Activated naive CD8-positive, alpha-beta T cell treated with anti-CD3 and anti-CD28 coated beads, Interleukin-2, amount 50 U/mL, for 24 hours (primary cell): ENCODE results near the gene MSN.
"Not testable (repeated sequence)": the region's sequence is repeated elsewhere in the genome, so short reads cannot be mapped to it uniquely, and the experiment has no call there.

Source experiments
- ATAC-seq: fragments of 150-1000 bp; cut with Tn5 transposase; one replicate; pipeline ENCODE4 v1.10.0; 2021
- DNase-seq: peaks from one replicate; pipeline ENCODE4 v3.0.0; 2021
- H3K27ac Mint-ChIP-seq: one replicate; pipeline ENCODE4 v1.8.0; 2021; ENCODE audit warnings: mild to moderate bottlenecking, mixed read lengths
- H3K27me3 Mint-ChIP-seq: one replicate; pipeline ENCODE4 v1.8.0; 2021; ENCODE audit warnings: mixed read lengths
- H3K36me3 Mint-ChIP-seq: one replicate; pipeline ENCODE4 v1.8.0; 2021; ENCODE audit warnings: low read depth, mixed read lengths
- H3K4me1 Mint-ChIP-seq: one replicate; pipeline ENCODE4 v1.8.0; 2021; ENCODE audit warnings: mixed read lengths
- H3K4me3 Mint-ChIP-seq: one replicate; pipeline ENCODE4 v1.8.0; 2021; ENCODE audit warnings: mild to moderate bottlenecking, moderate library complexity, mixed read lengths
- H3K9me3 Mint-ChIP-seq: one replicate; pipeline ENCODE4 v1.8.0; 2021; ENCODE audit warnings: mixed read lengths

MSN gene

DNA sequence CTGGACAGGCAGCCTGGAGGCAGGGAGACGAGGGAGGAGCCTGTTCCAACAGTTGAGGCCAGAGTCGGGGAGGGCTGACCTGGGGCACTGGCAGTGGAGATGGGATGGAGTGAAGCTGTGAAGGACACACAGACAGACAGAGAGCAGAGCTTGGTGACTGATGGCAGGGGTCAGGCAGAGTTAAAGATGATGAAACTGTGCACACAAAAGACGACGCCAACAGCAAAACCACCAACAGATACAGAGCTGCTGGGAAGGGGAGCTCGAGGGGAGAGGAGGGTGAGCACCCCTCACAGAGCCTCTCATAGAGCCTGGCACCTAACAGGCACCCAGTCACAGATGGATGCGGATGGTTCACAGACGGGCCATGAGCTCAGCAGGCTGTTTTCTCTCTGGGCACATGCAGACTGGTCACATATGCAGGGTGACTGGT, 10.4 kb upstream of the MSN start:
- H3K9me3 Mint-ChIP-seq, H3K27me3 Mint-ChIP-seq, H3K36me3 Mint-ChIP-seq, DNase-seq: not testable (repeated sequence)
- H3K4me3 Mint-ChIP-seq: peak overlapping the region; percentile 76
- peaks cover 40% of the 10 kb centered on the region for H3K4me1 Mint-ChIP-seq
- peak overlapping the region; percentile 95 for H3K27ac Mint-ChIP-seq
- peak; percentile 30 for ATAC-seq

DNA sequence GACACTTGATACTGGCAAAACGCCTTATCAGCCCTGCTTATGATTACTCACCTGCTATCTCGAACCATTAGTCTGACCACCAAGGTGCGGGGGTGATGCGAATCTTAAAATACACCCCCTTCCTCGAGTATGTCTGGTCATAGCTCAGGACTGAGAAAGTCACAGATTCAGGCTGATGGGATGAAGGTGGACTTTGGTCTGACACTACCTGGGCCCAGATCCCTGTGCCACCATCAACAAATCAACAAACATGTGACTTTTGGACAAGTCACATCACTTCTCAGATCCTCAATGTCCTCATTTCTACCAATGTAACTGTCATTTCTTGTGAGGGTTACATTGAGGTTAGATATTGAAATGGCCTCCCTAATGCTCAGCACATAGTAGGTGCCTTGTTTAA, 9.8 kb upstream of the MSN start:
- Mint-ChIP-seq H3K4me1 (peaks cover 41% of the 10 kb centered on the region), H3K27me3 (no peaks in the 10 kb centered on the region), H3K4me3 (no peak overlapping the region)

DNA sequence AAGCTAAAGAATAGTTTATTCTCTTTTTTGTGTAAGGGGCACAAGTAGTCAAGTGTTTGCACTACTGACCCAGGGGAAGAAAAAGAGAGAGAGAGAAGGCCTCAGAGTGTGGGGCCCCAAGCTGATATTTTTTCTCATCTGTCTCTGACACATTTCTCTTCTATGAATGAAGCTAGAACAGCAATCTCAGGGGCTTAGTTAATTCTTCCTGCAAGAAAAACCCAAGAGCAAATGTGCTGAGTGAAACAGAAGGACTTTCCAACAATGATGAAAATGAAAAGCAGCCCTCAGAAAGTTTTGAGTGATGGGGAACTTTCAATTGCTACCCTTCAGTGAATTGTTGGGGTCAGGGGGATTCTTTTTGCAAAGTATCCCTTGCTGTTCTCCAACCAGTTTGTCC, 9.2 kb upstream of the MSN start:
- Mint-ChIP-seq H3K9me3 (peaks cover 5% of the 10 kb centered on the region), H3K4me3 (no peak overlapping the region), H3K4me1 (peaks cover 45% of the 10 kb centered on the region), H3K27me3 (no peaks in the 10 kb centered on the region), H3K36me3 (no peaks in the 10 kb centered on the region), H3K27ac (peak overlapping the region; percentile 39)
- DNase-seq (no peak), ATAC-seq (no peak)

More for the DNA sequence above, 9.8 kb upstream of the MSN start:
- H3K36me3 Mint-ChIP-seq: no peaks in the 10 kb centered on the region
- H3K27ac Mint-ChIP-seq: peak overlapping the region; percentile 72
- H3K9me3 Mint-ChIP-seq: peaks cover 5% of the 10 kb centered on the region
- no peak for ATAC-seq
- DNase-seq: no peak

DNA sequence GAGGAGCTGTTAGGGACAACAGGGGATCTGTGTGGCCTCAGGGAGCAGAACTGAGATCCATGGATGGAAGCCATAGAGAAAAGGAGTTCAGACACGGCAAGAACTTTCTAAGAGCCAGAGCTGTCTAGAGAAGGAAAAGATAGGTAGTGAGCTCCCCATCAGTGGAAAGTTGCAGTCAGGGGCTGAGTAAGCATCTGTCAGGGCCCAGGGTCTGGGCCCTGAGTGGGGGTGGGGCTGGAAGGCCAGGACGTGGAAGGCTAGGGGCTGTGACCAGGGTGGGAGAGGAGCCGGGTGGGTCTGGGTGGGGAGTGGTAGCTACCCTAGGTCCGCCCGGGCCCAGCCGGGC, 324 bp upstream of the MSN start:
- Mint-ChIP-seq H3K4me1 (peaks cover 34% of the 10 kb centered on the region), H3K36me3 (peaks cover 34% of the 10 kb centered on the region), H3K9me3 (peaks cover 1% of the 10 kb centered on the region), H3K27ac (peak overlapping the region; percentile 91), H3K27me3 (no peaks in the 10 kb centered on the region), H3K4me3 (peak overlapping the region; percentile 78)
- ATAC-seq (peak; percentile 56), DNase-seq (no peak)

DNA sequence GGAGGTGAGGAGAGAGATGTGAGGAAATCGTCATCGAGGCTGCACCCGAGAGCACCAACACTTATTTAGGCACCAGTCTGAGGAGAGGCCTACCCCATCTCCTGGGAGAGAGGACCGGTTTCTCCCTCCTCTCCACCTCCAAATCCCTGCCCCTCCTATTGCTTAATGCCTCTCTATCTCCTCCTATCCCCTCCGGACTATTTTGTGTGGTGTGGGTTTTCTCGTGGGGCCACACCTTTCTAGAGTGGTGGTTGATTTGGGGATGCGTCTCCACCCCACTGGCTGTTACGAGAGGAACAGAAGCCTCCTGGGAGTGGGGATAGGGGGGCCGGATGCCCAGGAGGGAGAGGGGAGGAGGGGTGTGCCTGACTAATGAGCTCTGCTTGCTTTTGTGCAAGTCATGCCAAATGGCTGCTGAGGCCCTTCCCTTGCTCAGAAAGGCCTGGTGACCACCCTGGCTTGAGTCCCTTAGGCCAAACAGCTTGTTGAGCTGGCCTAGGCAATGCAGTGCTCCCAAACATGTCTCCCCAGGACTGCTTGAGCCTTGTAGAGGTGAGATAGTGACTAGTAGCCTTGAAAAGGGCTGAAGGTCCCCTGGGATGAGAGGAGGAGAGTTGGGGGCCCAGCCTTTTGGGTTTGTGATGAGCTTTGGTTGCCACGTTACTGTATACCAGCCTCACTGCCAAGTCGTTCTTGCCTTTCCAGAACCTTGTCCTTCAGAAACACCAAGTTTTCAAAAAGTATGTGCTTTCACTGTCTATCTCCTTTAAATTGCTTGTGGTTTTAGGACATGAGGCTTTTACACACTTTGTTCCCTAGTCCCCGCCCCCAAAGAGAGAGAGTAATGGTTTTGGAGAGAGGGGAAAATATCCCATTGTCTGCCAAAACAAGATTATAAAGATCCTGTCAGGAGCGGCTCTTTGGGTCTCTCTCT, 1.2 kb downstream of the MSN start:
- Mint-ChIP-seq H3K27me3 (no peaks in the 10 kb centered on the region), H3K36me3 (peaks cover 45% of the 10 kb centered on the region), H3K4me1 (peaks cover 38% of the 10 kb centered on the region), H3K9me3 (no peaks in the 10 kb centered on the region), H3K27ac (peak overlapping the region; percentile 99), H3K4me3 (peak overlapping the region; percentile 89)
- DNase-seq (peak; percentile 44), ATAC-seq (peak; percentile 29)

DNA sequence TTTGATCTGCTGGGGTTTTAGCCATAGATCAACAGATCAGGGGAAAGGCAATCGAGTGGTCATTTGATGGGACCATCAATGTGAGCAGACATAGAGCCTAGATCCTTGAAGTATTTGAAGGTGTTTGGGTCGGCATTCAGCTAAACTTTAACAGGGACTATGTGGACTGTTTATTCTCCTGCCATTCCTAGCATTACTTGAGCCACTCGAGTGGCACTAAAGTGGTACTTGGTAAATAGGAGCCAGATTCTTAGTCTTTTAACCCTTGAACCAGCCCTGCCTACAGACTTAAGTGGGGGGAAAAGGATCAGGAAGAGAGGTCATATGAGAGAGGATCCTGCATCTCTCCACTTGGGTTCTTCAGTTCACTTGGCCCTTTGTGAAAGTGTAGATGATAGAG, 3.8 kb downstream of the MSN start:
- Mint-ChIP-seq H3K4me3 (peak overlapping the region; percentile 89), H3K9me3 (no peaks in the 10 kb centered on the region), H3K4me1 (peaks cover 47% of the 10 kb centered on the region), H3K27ac (peak overlapping the region; percentile 99), H3K27me3 (no peaks in the 10 kb centered on the region), H3K36me3 (peaks cover 65% of the 10 kb centered on the region)
- ATAC-seq: no peak
- no peak for DNase-seq

DNA sequence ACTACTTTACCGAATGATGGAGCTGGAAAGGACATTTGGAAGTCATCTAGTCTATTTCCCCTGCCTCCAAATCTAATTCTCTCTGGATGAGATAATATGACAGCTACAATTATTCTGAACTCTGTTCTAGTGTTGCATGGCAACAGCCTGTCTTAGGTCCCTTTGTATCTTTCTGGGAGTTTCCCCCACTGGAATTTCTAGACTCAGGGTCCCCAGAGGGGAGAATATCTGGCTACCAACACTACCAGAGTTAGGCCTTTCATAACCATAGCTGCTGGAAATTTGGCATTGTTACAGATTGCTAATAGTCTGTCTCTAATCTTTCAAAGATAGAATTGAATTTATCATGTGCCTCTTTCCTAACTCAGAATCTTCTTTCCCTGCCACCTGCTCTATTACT, 4.5 kb downstream of the MSN start:
- Mint-ChIP-seq H3K27ac (peak overlapping the region; percentile 99), H3K9me3 (no peaks in the 10 kb centered on the region), H3K4me1 (peaks cover 49% of the 10 kb centered on the region), H3K4me3 (peak overlapping the region; percentile 89), H3K27me3 (no peaks in the 10 kb centered on the region), H3K36me3 (peaks cover 71% of the 10 kb centered on the region)
- ATAC-seq: no peak
- no peak for DNase-seq

DNA sequence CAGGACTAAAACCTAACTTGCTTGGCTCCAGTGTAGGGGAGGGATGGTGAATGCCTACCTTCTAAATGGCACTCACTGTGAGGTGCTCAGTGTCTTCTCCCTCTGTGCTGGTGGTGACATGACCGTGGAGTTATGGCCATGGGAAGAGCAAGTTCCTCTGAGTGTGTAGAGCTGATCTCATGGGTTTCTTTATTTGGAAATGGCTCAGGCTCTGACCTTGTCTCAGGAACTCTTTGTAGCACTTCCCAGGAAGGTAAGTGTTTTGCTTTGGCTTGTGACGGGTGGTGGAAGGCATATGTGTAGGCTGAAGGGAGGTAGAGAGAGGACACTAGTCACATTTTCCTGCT, 6.4 kb downstream of the MSN start:
- DNase-seq (no peak), ATAC-seq (peak; percentile 39)
- Mint-ChIP-seq H3K4me1 (peaks cover 63% of the 10 kb centered on the region), H3K4me3 (peak overlapping the region; percentile 89), H3K36me3 (peaks cover 77% of the 10 kb centered on the region), H3K27me3 (no peaks in the 10 kb centered on the region), H3K9me3 (no peaks in the 10 kb centered on the region), H3K27ac (peak overlapping the region; percentile 99)

DNA sequence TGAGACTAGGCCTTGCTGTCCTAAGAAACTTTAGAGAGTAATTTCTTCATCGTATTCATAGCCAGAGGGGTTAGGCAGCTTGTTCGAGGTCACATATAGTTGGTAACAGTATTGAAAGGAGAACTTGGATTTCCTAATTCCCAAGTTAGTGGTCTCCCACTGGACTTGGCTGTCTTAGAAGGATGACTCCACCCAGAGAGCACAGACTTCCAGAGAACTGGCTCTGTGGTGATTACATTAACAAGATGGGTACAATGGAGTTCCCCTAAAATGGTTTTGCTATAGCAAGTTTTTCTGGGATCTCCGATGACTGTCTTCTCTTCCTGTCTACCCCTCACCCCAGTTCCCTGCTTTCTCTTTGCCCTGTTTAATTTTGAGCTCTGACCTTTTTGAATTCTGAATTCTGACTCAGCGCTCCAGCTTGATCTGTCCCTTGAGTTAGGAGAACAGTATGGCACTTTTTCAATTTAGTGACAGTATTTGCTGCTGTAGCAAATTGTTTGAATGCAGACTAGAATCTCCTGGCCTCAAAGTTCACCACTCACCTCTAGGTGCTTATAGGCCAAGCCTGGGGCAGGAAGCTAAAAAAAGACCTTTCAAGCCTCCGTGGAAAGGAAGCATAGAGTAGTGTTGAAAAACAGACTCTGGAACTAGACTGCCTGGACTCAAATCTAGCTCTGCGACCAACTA, 6.9 kb downstream of the MSN start:
- H3K27me3 Mint-ChIP-seq: no peaks in the 10 kb centered on the region
- H3K4me1 Mint-ChIP-seq: peaks cover 68% of the 10 kb centered on the region
- no peaks in the 10 kb centered on the region for H3K9me3 Mint-ChIP-seq
- peak; percentile 35 for ATAC-seq
- H3K36me3 Mint-ChIP-seq: peaks cover 77% of the 10 kb centered on the region
- no peak for DNase-seq
- peak overlapping the region; percentile 89 for H3K4me3 Mint-ChIP-seq
- peak overlapping the region; percentile 99 for H3K27ac Mint-ChIP-seq

DNA sequence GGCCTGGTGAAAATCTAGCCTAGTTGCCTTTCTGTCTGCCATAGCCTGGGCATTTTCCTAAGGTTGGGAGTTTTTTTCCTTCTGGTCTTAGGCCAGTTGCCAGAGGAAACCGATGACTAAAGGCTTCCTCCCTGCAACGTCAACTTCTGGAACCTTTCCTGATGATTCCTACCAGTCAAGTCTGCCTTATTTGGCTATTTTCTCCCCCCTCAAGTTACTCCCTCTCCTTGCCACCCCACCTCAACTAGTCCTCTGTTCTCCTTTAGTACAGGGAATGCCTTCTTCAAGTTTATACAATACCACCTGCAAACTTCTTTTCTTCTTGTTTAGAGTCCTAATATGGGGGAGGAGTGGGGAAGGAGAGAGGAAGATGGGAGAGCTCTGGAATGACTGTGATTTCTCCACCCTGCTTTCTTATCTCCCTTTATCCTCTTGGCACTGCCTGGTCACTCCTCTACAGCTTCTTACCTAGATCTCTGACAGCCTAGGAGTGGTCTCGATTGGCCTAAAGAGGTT, 10.6 kb downstream of the MSN start:
- Mint-ChIP-seq H3K27me3 (no peaks in the 10 kb centered on the region), H3K27ac (peak overlapping the region; percentile 77), H3K4me1 (peaks cover 87% of the 10 kb centered on the region), H3K4me3 (peak overlapping the region; percentile 50), H3K36me3 (peaks cover 64% of the 10 kb centered on the region), H3K9me3 (no peaks in the 10 kb centered on the region)
- ATAC-seq (no peak), DNase-seq (no peak)

DNA sequence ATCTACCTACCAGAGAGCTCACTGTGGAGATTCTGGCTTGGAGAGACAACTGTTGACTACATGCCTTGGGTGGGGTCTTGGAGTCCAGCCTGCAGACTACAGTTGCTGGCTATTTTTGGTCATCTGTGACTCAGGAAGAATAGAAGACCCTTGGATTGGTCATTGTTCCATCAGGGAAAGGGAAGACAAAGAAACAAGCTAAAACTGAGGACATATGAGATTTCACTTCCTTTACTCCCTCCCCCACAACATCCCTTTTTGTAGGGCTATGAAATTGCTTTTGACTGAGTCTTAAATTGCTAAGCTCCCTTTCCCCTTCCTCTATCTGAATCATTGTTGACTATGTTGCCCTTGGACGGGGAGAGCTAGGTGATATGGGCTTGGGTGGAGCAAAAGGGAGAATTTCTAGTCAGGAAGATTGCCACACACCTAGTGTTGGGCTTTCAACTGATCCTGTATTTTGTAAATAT, 11.7 kb downstream of the MSN start:
- DNase-seq (no peak), ATAC-seq (no peak)
- H3K36me3 Mint-ChIP-seq: peaks cover 60% of the 10 kb centered on the region
- no peaks in the 10 kb centered on the region for H3K27me3 Mint-ChIP-seq
- peak overlapping the region; percentile 77 for H3K27ac Mint-ChIP-seq
- H3K4me3 Mint-ChIP-seq: no peak overlapping the region
- no peaks in the 10 kb centered on the region for H3K9me3 Mint-ChIP-seq
- H3K4me1 Mint-ChIP-seq: peaks cover 88% of the 10 kb centered on the region

DNA sequence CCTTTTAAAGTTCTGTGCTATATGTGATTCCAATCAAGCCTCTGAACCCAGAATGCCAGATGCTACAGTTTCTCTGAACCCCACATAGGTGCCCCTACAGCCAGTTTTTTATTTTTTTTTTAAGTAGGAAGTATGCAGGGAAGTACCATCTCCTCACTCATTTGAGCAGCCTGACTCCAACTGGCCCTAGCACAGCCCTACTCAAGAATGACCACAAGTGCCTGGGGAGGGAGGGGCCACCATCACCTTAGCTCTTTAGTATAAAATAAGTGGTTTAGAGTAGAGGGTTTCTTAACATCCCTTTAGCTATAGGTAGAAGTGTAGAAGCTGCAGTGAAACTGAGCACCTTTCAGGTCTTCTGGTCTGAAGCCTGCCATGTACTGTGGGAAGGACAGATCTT, 14.4 kb downstream of the MSN start:
- H3K27me3 Mint-ChIP-seq: no peaks in the 10 kb centered on the region
- H3K4me1 Mint-ChIP-seq: peaks cover 91% of the 10 kb centered on the region
- no peak for DNase-seq
- no peaks in the 10 kb centered on the region for H3K9me3 Mint-ChIP-seq
- H3K4me3 Mint-ChIP-seq: no peak overlapping the region
- H3K27ac Mint-ChIP-seq: peak overlapping the region; percentile 82
- no peak for ATAC-seq
- peaks cover 52% of the 10 kb centered on the region for H3K36me3 Mint-ChIP-seq

DNA sequence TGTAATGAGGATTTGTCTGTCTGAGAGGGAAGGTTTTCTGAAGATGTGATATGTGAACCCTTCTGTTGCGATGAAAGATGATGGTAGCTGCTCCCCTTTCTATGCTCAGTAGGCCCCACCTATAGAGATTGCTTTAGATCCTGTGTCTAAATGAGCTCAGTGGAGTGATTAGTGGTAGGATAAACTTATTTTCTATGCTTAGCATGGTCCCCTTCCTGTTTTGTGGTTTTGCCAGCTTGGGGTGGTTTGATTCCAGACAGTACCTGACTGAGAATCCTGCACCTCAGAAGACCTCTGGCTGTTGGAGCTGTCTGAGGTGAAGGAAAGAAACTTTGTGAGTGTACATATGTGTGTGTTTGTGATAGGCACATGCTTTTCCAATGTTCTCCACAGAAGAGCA, 17.7 kb downstream of the MSN start:
- Mint-ChIP-seq H3K27ac (peak overlapping the region; percentile 99), H3K36me3 (peaks cover 48% of the 10 kb centered on the region), H3K9me3 (no peaks in the 10 kb centered on the region), H3K27me3 (no peaks in the 10 kb centered on the region), H3K4me3 (peak overlapping the region; percentile 29), H3K4me1 (peaks cover 94% of the 10 kb centered on the region)
- no peak for DNase-seq
- ATAC-seq: no peak

DNA sequence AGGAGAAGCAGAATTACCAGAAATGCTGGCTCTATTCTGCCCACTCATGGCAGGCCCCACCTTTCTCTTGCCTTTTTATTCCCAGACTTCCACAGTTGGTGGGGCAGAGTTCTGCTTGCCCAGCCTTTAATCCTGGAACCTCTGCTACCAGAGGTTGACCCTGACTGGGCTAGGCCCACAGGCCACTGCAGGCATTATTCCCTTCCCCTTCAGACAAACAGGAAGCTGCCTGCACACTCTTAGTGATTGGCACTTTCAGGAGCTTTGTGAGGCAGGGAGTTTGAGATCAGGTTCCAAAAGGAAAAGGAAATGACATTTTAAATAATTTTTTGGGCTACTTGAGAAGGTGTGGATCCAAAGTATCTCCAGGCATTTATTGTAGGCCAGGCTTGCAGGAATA, 18.8 kb downstream of the MSN start:
- H3K27me3 Mint-ChIP-seq: no peaks in the 10 kb centered on the region
- no peak overlapping the region for H3K4me3 Mint-ChIP-seq
- peaks cover 96% of the 10 kb centered on the region for H3K4me1 Mint-ChIP-seq
- ATAC-seq (no peak), DNase-seq (no peak)
- H3K36me3 Mint-ChIP-seq: peaks cover 47% of the 10 kb centered on the region
- peak overlapping the region; percentile 99 for H3K27ac Mint-ChIP-seq
- no peaks in the 10 kb centered on the region for H3K9me3 Mint-ChIP-seq

DNA sequence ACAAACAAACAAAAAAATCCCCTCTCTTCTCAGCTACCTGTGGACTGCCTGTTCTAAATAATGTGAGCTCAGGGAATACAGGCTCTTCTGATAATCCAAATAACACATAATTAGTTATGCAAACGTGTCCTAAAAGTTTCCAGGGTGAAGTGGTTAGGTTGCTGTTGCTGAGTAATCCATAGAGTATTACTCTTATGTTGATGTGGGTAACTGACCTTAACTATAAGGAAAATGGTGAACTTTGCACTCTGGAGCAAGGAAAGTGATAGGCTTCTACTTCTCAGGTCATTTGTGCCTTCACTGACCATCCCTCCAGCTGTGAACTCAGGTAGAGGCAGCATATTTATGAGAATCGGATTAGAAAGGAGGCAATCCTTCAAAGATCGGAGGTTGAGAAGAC, 19.9 kb downstream of the MSN start:
- Mint-ChIP-seq H3K9me3 (no peaks in the 10 kb centered on the region), H3K4me3 (peak overlapping the region; percentile 58), H3K27ac (peak overlapping the region; percentile 99), H3K36me3 (peaks cover 47% of the 10 kb centered on the region), H3K27me3 (no peaks in the 10 kb centered on the region), H3K4me1 (peaks cover 97% of the 10 kb centered on the region)
- ATAC-seq: peak; percentile 58
- DNase-seq: no peak
